Cerebellar cortex (tissue), 1 donor: ENCODE results near the gene ACBD4.

Experiments used
- DNase-seq: peaks from one replicate; pipeline ENCODE4 v3.0.0-alpha.2; 2015; ENCODE audit warnings: low spot score

Gene ACBD4

DNA sequence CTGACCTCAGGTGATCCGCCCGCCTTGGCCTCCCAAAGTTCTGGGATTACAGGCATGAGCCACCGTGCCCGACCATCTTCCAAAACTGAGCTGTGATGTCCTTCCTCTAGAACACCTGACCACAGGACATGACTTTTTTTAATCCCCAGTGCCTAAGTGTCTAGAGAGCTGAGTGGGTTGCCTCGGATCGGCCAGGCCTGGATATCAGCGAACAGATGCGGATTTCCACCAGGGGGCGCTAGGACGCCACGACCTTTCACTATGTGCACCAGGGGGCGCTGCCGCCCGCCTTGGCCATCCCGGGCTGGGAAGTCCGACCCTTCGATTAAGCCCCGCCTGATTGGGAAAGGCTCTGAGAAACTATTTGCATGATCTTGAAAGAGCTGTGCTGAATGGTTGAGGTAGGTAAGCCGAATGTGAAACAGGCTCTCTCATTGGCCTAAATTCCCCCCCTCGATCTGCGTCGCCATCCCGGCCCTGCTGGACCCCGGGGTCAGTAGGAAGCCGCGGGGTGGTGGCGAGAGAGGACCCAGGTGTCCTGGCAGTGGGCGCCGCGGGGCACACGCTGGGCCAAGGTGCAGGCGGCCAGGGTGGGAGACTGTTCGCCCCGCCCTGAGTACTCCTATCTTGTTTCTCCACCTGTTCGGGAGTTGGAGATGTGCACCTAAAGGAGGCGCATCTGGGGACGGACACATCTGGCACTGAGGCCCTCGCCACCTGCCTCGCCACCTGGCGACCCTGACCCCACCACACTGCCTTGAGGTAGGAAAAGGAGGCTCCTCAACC, at the start of gene ACBD4:
ACBD4 (plus strand) TSS at position 496 of the 786 bp plus-strand sequence. CDS start 458 bp downstream, outside the sequence.
- peak; percentile 99 for DNase-seq

GRCh38 chr17:45086391-45086790, 49.1 kb upstream of the ACBD4 start:
- DNase-seq, result no peak

- DNase-seq, result no peak
These were observed 48.5 kb upstream of the ACBD4 start for GRCh38 chr17:45086865-45087503.

DNA sequence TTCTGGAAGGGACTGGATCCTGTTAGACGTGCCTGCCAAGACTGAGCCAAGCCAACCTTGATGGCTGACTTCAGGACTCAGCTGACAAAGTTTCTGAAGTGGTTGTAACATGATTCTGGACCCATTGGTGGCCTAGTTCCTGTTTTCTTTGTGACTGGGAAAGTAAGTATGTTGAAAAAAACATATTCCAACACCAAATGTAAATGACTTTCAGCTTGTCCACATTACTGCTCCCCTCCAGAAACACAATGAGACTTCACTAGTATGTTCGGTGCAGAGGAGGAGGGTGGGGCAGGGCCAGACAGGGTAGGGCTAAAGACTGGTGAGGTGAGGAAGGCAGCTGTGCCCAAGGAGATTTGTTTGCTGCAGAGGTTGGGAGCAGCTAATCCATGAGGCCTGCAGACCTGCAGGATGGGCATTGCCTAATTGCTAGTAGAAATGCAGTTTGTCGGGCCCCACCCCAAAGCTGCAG, 47.9 kb upstream of the ACBD4 start:
- DNase-seq, result no peak

DNA sequence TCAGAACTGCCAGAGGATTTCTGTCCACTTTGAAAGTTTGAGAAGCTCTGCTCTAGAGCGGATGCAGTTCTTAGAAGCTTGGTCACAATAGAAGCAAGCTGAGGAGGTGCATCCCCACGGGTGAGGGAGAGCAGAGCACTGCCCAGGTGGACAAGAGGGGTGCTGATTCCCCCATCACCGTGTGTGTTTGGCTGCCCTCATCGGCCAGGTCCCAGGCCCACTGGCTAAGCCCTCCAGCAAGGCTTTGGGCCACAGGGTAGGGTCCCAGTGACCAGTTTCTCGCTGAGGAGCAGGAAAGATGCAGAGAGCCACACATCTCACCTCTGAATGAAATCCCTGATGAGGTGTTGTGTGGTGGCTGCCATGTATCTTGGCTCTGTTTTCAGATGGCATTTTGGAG, 47.5 kb upstream of the ACBD4 start:
- no peak for DNase-seq

DNA sequence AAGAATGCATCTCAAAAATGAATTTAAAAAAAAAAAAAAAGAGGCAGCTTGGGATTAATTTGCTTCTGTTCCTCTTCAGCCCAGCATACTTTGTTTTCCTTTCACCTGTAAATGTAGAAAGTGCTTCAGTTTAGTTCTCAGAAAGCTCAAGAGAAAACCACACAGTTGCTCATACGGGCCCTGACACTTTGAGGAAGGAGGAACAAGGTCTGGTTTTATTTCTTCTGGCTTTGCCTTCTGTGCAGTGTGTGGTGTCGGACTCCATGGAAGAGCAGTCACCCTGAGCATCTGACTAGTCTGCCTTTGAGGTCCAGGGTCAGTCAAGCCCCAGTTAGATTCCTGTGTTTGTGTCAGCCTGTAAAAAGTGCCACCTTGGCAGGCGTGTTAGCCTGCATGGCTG, 46.7 kb upstream of the ACBD4 start:
- no peak for DNase-seq

DNA sequence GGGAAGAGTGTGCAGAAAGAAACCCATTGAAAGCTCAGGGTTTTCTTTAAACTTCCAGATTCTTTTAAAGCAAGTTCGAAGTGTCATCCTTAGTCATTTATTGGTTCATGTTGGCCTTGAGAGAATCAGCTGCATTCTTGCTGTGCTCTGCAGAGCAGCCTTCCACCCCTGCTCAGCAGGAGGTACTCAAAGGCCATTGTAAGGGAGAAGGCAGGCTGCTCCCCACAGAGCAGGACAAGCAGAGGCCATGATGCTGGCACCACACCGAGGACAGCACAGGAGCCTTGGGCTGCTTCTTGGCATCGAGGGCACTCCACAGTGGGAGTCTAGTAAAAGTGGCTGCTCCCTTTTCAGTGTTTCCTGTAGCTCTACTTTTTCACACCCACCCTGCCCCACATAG, 44.8 kb upstream of the ACBD4 start:
- no peak for DNase-seq

GRCh38 chr17:45091778-45092425, 43.6 kb upstream of the ACBD4 start:
- DNase-seq, result no peak

DNA sequence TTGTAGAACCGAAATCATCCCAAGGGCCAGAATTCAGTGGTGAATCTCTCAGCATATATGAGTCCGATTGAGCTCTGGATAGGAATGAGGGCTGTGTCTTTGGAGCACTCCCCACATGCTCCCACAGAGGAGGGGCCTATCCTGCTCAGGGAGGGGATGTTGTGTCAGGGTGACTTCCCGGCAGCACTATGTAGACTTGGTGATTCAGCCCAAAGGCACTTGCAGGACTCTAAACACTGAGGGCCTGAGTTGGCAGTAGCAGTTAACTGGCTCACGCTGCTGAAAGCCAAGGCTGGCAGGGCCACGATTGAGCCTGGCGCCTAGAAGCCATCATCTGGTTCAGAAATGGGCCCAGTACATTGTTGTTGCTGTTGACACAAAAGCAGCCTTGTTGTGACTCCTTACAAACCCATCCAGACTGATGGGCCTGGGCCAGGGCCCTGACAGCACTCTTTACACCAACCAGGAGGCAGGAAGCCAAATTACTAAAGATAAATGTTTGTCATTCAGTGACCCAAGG, 42.5 kb upstream of the ACBD4 start:
- peak; percentile 51 for DNase-seq

DNA sequence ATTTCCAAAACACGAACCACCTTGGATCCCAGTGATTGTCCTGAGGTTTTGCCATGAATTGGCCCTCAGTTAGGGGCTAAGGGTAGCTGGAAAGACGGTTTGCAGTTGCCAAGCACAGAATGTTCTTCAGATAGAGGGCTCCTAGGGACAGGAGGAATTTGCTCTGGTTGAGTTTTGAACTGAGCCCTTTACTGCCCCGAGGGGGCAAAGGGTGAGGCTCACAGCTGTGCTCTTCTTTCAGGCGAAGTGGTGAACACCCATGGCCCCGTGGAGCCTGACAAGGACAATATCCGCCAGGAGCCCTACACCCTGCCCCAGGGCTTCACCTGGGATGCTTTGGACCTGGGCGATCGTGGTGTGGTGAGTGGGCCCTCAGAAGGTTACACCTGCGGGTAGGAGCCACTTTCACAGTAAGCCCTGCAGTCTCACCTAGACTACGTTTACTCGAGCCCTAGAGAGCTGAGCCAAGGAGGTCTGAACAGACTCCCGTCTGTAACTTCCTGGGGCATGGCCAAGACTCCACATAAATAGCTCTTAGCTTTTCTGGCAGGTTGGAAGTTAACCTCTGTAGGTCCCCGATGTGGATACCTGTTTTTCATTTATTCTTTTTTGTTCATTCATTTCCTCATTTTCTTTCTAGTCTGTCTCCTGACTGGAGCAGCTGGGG, 41.9 kb upstream of the ACBD4 start:
- no peak for DNase-seq

DNA sequence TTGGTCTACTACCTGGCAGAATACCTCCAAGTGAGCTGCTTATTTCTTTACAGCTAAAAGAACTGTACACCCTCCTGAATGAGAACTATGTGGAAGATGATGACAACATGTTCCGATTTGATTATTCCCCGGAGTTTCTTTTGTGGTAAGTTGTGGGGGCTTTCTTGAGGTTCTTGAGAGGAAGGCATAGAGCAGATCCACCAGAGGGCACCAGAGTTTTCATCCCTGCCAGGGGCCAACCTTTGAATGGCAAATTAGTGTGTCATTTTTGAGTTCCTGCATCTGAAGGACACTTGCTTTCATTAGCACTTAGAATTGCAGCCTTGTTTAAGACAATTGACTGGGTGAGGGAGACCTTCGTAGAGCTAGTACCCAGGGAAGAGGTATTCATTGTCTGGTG, 39.3 kb upstream of the ACBD4 start:
- peak; percentile 44 for DNase-seq

GRCh38 chr17:45096926-45097325, 38.6 kb upstream of the ACBD4 start:
- no peak for DNase-seq

- no peak for DNase-seq
These were observed 37.2 kb upstream of the ACBD4 start for GRCh38 chr17:45098081-45098868.

- peak; percentile 95 for DNase-seq
These were observed 36.4 kb upstream of the ACBD4 start for GRCh38 chr17:45098869-45099616.

DNA sequence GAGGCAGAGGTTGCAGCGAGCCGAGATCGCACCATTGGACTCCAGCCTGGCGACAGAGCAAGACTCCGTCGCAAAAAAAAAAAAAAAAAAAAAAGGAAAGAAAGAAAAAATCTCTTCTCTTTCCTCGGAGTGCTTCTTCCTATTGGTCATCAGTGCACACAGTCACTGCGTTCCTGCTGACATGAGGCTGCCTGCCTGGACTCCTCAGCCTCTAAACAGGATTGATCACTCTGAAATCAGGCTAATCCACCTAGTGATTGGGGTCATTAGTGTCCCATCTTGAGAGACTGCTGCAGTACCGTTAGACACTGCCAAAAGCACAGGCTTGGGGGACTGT, 34.0 kb upstream of the ACBD4 start:
- DNase-seq, result no peak

- DNase-seq, result no peak
These were observed 33.3 kb upstream of the ACBD4 start for GRCh38 chr17:45101883-45102811.

GRCh38 chr17:45102856-45103255, 32.6 kb upstream of the ACBD4 start:
- DNase-seq, result no peak

DNA sequence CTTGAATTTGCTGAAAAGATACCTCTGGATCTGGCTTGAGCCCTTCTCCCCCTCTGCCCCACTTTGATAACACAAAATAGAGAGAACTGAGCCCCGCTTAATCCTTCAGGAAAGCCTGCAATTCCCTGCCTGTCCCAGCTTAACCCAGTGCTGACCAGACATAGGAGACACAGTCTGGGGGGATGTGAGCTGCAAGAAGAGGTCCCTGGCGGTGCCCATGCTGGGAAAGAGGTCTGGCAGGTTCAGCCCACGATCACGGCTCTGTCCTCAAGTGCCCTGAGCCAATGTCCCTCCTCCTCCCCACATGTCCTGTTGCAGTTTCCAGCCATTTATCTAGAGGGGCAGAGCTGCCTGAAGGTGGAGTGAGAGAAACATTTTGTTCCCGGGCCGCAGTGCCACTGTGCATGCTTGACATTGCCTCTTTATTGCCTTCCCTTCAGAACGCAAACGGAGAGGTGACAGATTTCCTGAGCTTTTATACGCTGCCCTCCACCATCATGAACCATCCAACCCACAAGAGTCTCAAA, 32.2 kb upstream of the ACBD4 start:
- peak; percentile 55 for DNase-seq

DNA sequence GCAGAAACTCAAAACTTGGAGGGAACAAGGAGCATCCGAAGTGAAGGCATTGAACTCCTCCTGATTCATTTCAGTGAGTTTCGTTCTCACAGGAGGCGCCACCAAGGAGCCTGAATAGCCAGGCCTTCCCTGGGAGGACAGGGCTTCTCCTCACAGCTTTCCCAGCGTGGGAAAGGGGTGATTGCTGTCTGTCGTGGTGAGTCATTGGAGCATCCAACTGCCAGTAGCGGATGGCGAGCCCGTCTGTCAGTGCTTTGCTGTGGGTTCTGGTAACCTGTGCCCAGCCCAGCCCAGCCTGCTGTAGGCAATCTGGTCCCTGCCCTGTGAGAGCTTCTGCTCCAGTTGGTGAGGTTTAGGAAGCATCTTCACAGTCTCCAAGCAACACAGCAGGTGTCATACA, 31.5 kb upstream of the ACBD4 start:
- DNase-seq, result no peak
